ENCODE measurements around the gene IRAK2. TPM values are rescaled to one million over a fixed set of nuclear protein-coding genes. Genes with fewer than 3 reads are reported as not detected.

The IRAK2 gene
- total and polyA plus RNA-seq, 2 of the 8 experiments (the other 6 are each of a cell fraction or from before 2014, with no cell fraction given) = 1.5 TPM

- no peak overlapping the region for H3K4me2 ChIP-seq (ENCODE audit: insufficient read depth in 1 of 2, low read depth in 2 of 2, low read length in 2 of 2)
- CTCF ChIA-PET (ENCODE audit: partially characterized antibody) = interaction anchor here (1.4 kb wide), 1 partner anchor 12 kb away, joined by 3 read pairs; no protein-coding TSS in a partner anchor
- H3K79me1 ChIP-seq (ENCODE audit: low read depth, low read length) = peaks cover 5% of the 10 kb centered on the region; the same call in 1 of the 2 replicates
- H2BK120ac ChIP-seq (replicated peaks; ENCODE audit: low read depth, low read length) = no peak overlapping the region
- peaks cover 5 to 31% (median 14%) of the 10 kb centered on the region in 4 experiments; a peak in 6 of 8 replicates for H3K36me3 ChIP-seq (ENCODE audit: control insufficient read depth in 2 of 4, insufficient read depth in 4 of 4, low read length in 3 of 4)
- FAIRE-seq = no peak
- no peak overlapping the region for H3K27ac ChIP-seq (ENCODE audit: low read depth, low read length)
- no peak overlapping the region for H2BK15ac ChIP-seq (ENCODE audit: low read length)
- peaks cover 0 to 8% of the 10 kb centered on the region in 2 experiments for H4K20me1 ChIP-seq (replicated peaks in 1 of 2; ENCODE audit: control insufficient read depth in 1 of 2, insufficient read depth in 2 of 2, low read length in 2 of 2)
- H3K18ac ChIP-seq (ENCODE audit: extremely low read depth, low read length) = no peak overlapping the region
- no peak overlapping the region for H2BK12ac ChIP-seq (ENCODE audit: low read depth, low read length)
- DNase-seq (ENCODE audit: low read depth in 1 of 2, low spot score in 2 of 2) = no peak
- H3K27me3 ChIP-seq (replicated peaks in 1 of 4; ENCODE audit: control insufficient read depth in 3 of 4, extremely low read depth in 1 of 4, insufficient read depth in 3 of 4, low read length in 3 of 4) = no peaks in the 10 kb centered on the region
- no peak overlapping the region for H2AK5ac ChIP-seq (ENCODE audit: low read depth, low read length)
- H4K5ac ChIP-seq (ENCODE audit: insufficient read length, low read depth, low read length) = no peak overlapping the region
- H3K9ac ChIP-seq (replicated peaks in 1 of 4; ENCODE audit: extremely low read depth in 1 of 4, low read depth in 3 of 4, low read length in 3 of 4) = no peak overlapping the region
- no peak overlapping the region for H3K4ac ChIP-seq (replicated peaks; ENCODE audit: insufficient read length, low read depth, low read length)
- WGBS, 2 experiments (ENCODE audit: extremely low coverage in 1 of 2, insufficient coverage in 1 of 2, insufficient read length in 1 of 2, insufficient replicate concordance in 2 of 2, low coverage in 1 of 2, low lambda C conversion rate in 2 of 2, missing lambda C conversion rate in 1 of 2) = 99% methylated on average over 4 of the region's 4 CpGs; no CpG with 5 or more reads in 1 of the 2 experiments
- POLR2A ChIA-PET (ENCODE audit: partially characterized antibody) = interaction anchor here (0.6 to 1.4 kb wide), 2 partner anchors 10 to 13 kb away, joined by 3 read pairs; no protein-coding TSS in a partner anchor
- H2BK5ac ChIP-seq (ENCODE audit: low read depth, low read length) = no peak overlapping the region
- H3K23me2 ChIP-seq (ENCODE audit: low read depth, low read length) = no peaks in the 10 kb centered on the region
- H3K14ac ChIP-seq (ENCODE audit: insufficient read length) = no peak overlapping the region
- H3K23ac ChIP-seq (ENCODE audit: insufficient read length) = no peak overlapping the region
- H4K91ac ChIP-seq (replicated peaks; ENCODE audit: insufficient read length, low read length) = no peak overlapping the region
- H3K56ac ChIP-seq (replicated peaks; ENCODE audit: insufficient read length, low read depth, low read length) = no peak overlapping the region
- no peak overlapping the region for H3K4me3 ChIP-seq (ENCODE audit: extremely low read depth in 1 of 4, insufficient read depth in 2 of 4, low read depth in 3 of 4, low read length in 4 of 4)
- no peak overlapping the region for H2AFZ ChIP-seq (ENCODE audit: low read length)
- H3K9me3 ChIP-seq (ENCODE audit: insufficient read depth in 2 of 2, low read depth in 1 of 2, low read length in 1 of 2) = no peaks in the 10 kb centered on the region
- H3K4me1 ChIP-seq (replicated peaks in 1 of 4; ENCODE audit: control insufficient read depth in 3 of 4, insufficient read depth in 4 of 4, low read length in 3 of 4) = no peaks in the 10 kb centered on the region
- peaks cover 0 to 34% of the 10 kb centered on the region in 2 experiments; a peak in 2 of 4 replicates for H3K79me2 ChIP-seq (ENCODE audit: control insufficient read depth in 1 of 2, insufficient read depth in 2 of 2, low read length in 2 of 2)
- no peak overlapping the region for H4K8ac ChIP-seq (ENCODE audit: extremely low read depth, insufficient read depth, low read length)
- no peak overlapping the region for H2BK20ac ChIP-seq (ENCODE audit: low read length)
- TF ChIP-seq CHD1 (IDR thresholded peaks at IDR 0.05; ENCODE audit: low read depth, low read length) (no peak), SUZ12 (IDR thresholded peaks at IDR 0.05; ENCODE audit: low read length) (no peak), TAF1 (IDR thresholded peaks at IDR 0.05; ENCODE audit: low read depth, low read length) (no peak), HDAC2 (IDR thresholded peaks at IDR 0.05; ENCODE audit: borderline replicate concordance in 1 of 2, low read depth in 2 of 2, low read length in 2 of 2) (no peak), YY1 (IDR thresholded peaks at IDR 0.05; ENCODE audit: low read depth, low read length) (no peak), KDM4A (IDR thresholded peaks at IDR 0.05; ENCODE audit: low read depth, low read length, severe bottlenecking) (no peak), CBX8 (IDR thresholded peaks at IDR 0.05; ENCODE audit: borderline replicate concordance, low read depth, low read length) (no peak), SRF (IDR thresholded peaks at IDR 0.05; ENCODE audit: low read depth, low read length) (no peak), SP2 (IDR thresholded peaks at IDR 0.05; ENCODE audit: low read length) (no peak), SAP30 (IDR thresholded peaks at IDR 0.05; ENCODE audit: insufficient read depth, insufficient replicate concordance, low read length) (no peak), GABPA (IDR thresholded peaks at IDR 0.05; ENCODE audit: borderline replicate concordance, insufficient read depth, low read length) (no peak), POU5F1 (IDR thresholded peaks at IDR 0.05; ENCODE audit: low read depth, low read length) (no peak), JUN (IDR thresholded peaks at IDR 0.05; ENCODE audit: low read depth, low read length) (no peak), MAX (IDR thresholded peaks at IDR 0.05) (no peak)
These were observed 42.0 kb upstream of the IRAK2 start for GRCh38 chr3:10122724-10123123.

Data from H1 (cell line).